Anterior cingulate cortex (tissue), 58 donors: ENCODE results near the gene SMC1A.
"Not testable (repeated sequence)": the region's sequence is repeated elsewhere in the genome, so short reads cannot be mapped to it uniquely, and the experiment has no call there.

Experiments
- DNase-seq, 58 donors: peaks; one replicate each; lab custom pipeline; 2025; lab: John Stamatoyannopoulos, UW

SMC1A gene

DNA sequence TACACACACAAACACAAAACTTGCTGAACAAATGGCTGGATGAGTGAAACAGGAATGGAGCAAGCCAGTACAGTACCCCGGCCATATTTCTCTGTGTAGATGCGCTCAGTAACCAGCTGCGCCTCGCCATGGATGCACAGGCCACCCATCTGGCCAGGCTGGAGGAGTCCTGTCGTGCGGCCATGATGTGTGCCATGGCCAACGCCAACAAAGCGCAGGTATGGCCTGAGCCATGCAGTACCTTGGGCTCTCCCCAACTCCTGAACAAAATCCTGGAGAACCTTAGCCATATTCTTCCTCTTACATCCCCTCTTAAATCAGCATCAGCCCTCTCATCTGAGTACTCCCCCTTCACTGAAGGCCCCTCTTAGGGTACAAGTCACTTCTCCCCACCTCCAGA is 7.3 kb upstream of the SMC1A start:
- no peak for DNase-seq

DNA sequence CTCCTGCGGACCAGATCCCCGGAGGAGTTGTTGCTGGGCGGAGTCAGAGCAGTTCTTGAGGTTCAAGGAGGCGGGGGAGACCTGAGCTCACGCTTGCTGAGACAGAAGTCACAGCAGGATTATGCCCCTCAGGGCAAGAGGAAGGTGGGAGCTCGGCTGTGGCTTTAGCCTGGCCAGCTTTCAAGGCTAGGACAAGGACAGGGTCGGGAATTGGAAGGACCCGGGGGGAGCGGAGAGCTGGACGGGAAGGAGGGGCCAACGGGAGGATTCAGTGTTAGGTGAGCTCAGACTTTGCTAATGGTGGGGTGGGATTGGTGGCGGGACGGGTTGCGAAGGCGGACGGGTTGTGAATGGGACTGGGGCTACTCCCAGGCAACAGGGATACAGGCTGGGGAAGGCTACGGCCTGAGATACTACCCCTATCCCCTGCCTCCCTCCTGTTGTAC is 430 bp upstream of the SMC1A start, which contains the start of gene RIBC1:
TSS of gene RIBC1 (plus strand) at position 13 of the 446 bp plus-strand sequence. CDS start 3,404 bp downstream, outside the sequence.
- peak in 4 of 58 donors; percentile 13 to 55 (median 30) for DNase-seq

DNA sequence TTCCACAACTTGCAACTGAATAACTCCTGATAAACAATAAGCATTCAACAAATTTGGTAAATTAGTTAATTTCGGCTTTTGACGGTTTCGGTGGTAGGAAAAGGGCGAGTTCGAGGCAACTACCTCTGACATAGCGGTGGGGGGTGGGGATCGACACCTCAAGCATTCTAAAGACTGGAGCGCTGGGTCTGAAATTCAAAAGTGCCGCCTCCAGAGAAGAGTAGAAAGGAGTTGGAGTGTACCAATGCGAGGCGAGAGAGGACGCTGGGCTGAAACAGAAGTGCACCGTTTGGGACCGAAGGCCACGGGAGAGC is 725 bp downstream of the SMC1A start:
- DNase-seq, result no peak

DNA sequence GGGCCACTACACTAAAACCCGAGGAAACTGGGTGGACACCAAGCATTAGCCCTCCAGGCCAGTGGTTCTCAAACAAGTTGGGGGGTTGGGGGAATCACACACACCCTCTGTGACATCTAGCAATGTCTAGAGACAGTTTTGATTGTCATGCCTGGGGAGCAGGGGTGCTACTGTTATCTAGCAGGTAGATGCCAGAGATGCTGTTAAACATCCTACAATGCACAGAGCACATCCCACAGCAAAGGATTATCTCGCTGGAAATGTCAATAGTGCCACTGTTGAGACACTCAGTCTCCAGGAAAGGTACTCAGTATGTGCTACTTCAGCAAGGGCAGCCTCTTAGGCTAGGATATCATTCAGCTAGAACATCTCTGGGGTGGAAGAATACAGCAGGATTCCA is 1.3 kb downstream of the SMC1A start:
- DNase-seq, result no peak

DNA sequence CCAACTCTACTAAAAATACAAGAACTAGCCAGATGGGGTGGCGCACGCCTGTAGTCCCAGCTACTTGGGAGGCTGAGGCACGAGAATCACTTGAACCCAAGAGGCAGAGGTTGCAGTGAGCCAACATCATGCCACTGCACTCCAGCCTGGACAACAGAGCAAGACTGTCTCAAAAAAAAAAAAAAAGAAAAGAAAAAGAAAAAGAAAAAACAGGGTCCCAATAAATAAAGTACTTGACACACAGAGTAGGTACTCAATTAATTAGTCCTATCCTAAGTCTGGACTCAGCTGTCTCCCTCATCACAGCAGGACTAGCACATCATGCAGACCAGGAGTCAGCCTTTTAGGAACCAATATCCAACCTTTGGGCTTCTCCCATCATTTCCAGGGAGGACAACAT is 2.1 kb downstream of the SMC1A start:
- DNase-seq, result not testable (repeated sequence)

DNA sequence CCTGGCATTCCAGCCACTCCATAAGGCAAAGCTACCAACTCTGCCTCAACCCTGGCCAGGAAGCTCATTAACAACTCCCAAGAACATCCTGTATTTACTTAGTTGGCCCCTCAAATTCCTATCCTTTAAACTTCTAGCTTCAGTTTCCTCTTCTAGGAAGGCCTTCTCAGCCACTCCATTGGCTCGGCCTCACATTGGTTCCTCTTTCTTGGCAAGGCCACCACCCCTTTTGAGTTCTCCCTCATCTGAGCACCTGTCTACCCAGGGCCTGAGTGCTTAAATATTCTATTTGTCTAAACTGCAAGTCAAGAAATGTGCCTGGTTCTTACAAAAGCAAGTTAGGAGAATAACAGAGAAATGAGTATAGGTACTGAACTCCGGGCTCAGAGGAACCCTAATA is 10.0 kb downstream of the SMC1A start:
- no peak for DNase-seq

DNA sequence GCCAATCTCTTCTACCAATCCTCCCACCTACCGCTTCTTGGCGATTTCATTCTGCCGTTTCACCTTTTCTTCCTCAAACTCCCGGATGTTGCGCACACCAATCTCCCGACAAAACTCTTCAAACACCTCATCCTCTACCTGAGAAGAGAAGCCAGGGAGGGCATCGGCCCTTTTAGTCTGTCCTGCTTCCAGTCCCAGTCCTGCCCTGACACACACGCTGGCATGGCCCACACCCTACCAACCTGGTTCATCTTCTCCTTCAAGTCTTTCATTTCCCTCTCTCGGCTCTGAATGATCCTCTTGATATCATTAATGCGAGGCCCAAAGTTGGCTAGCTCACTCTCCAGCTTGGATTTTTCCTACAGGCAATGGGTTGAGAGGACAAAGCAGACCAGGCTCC is 18.9 kb downstream of the SMC1A start:
- DNase-seq, result no peak

DNA sequence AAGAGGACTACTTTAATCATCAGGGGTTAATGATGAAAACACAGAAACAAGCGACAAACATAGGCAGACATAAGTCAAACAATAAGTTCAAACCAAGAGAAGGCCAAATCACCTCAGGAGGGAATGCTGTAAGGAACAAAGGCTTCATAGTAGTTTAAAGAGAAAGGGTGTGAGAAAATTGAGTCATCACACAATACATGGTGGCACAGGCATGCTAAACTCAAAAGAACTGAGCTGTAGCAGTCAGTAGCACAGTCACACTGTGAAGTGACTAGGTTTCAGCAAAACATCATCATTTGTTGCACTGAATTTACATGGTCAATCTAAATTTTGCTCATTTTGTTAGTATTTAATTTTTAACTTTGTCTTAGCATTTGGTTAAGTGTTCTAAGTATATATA is 24.2 kb downstream of the SMC1A start:
- DNase-seq, result no peak

DNA sequence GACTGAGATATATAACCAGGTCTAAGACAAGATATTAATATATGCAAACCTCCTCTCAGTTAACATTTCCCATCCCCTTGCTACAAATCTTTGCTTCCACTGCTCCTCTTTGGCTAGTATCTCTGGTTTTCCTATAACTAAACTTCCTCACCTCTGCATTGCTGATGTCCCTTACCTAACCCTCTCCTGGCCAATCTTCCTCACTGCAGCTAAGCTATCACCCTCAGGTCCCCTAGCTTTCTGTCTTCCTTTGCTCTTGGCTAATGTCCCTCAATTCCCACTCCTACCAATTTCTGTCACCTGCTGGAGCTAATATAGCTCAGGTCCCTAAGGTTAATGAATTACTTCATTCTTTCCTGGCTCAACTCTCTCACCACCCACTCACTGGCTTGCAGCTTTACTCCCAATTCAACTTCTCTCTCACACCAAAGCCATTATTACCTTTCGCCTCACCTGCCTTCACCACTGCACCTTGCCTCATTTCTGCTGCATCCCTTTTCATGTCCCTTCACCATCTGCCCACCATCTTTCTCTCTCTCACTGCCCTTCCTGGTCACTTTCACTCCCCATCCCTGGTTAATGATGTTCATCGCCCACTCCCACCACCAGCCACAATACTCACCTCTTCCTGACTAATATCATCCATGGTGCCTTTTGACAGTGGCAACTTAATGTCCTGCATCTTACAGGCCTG is 26.7 kb downstream of the SMC1A start:
- no peak for DNase-seq

DNA sequence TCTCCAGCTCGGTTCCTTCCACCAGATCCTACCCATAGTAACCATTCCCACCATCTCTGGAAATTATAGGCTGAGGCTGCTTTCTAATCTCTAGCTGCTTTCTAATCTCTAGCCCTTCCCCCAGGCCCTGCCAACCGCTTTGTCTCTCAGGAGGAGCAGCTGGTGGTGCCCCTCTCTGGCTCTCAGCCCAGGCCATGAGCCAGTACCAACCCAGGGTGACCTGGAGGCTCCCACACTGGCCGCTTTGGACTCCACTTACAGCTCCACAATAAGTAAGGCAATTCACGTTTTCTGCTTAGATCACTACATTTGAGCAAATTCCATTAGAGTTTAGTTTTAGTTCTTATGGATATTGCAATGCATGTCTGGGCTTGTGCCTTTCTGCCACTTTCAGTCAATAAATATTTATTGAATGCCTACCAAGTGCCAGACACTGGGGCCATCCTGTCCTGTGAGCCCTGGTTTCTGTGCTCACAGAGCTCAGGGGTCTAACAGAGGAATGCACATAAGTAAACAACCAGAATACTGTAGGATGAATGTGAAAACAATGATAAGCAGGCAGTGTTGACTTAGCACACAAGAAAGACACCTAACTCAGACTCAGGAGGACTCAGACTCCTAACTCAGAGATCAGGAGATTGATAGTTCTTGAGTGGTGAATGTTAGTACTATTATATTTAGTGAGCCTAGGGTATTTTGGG is 38.9 kb downstream of the SMC1A start:
- peak in 1 of 58 donors; percentile 0 for DNase-seq

DNA sequence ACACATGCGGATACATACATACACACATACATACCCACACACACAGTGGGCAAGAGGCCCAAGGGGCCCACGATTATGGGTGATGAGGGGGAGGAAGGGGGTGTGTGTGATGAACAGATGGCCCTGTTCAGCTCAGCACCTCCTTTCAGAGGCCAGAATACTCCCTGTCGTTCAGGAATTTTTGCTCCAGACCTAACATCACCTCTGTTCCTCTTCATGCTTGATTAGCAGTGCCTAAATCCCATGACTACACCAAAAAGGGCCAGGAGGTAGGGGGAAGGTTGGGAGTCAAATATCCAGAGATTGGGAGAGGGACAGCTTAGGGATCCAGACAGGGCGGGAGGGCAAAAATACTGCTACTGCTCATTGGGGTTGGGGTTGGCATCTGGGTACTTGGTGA is 42.7 kb downstream of the SMC1A start:
- DNase-seq, result no peak

DNA sequence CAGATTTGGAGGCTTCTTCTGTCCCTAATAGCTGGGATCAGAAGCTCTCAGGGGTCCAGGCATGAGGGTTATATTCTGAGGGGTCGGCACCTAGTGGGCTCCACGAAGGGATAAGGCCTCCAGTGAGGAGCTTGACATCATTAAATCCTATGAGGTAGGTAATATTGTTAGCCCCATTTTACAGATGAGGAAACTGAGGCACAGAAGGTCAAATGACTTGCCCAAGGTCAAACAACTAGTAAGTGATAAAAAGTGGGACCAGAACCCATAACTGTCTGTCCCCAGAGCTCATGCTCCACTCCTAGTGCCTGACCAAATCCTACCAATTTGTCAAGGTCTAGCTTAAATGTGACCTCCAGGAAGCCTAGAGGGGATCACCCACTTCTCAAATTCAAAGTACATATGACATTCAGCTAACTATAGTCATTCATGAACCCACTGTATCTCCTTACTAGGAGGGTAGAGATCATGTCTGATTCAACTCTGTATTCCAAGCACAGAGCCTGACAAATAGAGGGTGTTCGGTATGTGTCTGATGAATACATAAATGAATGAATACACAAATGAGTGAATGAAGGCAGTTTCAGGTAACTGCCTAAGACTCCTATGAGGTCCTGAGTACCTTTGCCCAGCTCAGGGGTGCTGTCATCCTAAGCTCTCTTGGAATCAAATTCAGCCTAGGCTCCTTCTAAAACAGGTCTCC is 43.3 kb downstream of the SMC1A start:
- no peak for DNase-seq

DNA sequence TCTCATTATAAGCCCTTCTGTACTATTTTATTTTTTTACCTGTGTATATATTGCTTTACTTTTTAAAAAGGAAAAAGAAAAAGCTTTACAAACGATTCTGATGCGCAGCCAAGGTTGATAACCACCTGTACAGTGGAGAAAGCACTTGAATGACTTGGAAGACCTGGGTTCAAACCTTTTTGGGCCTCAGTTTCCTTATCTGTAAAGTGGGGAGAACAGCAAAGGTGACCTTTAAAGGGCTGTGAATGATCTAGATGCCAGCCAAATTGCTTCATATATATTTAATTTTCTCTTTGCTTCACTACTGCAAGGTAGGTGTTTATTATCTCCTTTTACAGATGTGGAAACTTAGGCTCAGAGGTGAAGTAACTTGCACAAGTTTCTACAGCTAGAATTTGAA is 45.0 kb downstream of the SMC1A start:
- no peak for DNase-seq

DNA sequence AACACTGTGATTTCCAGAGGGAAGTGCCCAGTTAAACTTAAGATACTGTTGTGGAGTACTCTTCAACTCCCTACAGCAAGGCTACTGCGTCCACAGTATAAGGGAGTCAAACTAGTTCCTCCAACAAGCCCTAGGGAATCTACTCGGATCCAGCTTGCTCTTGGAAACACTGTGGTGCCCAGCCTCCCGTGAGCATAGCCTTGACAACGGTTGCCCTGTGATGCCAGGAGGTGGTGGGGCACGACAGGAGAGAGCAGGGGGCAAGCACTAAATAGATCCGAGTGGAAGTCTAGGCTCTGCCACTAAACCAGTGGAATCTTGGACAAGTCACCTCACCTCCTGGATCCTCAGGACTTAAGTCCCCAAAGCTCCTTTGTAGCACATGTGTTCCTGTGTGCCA is 45.6 kb downstream of the SMC1A start:
- no peak for DNase-seq

DNA sequence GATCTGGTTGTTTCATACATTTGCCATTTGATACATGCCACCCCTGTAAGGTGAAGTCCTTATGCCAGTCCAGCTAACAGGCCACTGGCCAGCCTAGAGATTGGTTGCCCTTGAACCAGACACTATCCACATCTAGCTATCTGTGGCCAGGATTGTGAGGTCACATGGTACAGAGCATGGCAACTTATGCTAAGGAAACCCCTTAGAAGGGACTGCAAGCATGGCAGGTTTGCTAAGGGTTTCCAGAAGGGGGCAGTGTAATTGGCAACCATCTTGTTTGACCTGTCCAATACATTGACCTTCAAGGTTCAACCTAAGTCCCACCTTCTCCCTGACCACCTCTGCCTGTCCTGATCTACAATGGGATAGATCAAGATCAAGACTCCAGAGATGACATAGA is 47.5 kb downstream of the SMC1A start:
- DNase-seq, result no peak

DNA sequence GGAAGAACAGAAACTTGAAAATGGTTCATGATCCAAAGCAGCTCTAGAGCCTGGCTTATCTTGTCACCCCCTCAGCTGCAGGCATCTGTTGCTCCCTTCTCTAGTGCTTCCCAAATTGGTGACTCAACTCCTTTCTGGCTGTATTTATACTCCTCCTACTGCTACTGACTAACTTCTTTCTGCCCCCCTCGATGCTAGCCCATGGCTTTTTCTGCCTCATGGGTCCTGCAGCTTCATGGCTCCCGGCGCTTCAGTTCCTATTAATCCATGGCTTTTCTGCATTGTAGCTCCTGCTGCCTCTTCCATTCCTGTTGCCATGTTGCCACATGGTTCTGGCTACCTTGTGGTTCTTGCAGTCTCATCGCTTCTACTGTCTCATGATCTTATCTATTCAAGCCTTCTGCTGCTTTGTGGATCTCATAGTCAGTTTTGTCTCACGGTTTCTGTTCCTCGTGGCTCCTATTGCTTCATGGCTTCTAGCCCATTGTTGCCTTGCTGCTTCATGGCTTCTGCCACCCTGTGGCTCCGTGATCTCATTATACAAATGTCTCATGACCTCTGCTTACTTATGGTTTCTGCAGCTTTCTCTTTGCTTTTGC is 48.1 kb downstream of the SMC1A start:
- DNase-seq, result peak in 12 of 58 donors; percentile 0 to 30 (median 10)

DNA sequence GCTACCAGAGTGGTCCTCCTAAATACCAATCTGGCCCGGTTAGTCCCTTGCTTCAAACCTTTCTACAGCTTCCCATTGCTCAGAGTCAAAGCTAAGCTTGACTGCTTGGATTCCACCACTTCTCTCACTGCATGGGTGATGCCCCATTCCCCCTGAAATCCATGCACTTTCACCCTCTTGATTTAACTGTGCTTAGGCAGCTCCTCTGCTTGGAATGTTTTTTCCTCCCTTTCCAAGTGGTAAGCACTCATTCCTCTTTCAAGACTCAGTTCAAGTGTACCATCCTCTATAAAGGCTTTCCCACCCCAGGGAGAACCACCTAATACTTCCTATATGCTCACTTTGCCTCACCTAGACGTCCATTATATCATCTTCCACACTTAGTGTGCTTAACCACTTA is 49.1 kb downstream of the SMC1A start:
- DNase-seq, result no peak

DNA sequence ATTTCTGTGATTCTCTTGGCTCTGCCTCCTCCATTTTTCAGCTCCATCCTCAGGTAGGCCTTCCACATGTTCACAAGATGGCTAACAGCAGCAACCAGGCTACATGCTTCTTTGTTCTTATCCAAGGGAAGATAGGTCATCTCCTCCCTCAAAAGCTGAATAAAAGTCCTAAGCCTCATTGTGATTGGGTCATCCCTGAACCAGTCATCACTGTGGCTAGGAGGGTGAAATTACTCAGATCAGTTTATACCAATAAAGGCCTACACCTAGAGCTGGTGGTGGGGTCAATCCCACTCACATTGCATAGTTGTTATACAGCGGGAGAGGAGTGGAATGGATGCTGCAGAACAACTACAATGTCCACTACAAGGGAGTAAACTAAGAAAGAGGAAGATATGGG is 56.0 kb downstream of the SMC1A start:
- DNase-seq, result not testable (repeated sequence)

DNA sequence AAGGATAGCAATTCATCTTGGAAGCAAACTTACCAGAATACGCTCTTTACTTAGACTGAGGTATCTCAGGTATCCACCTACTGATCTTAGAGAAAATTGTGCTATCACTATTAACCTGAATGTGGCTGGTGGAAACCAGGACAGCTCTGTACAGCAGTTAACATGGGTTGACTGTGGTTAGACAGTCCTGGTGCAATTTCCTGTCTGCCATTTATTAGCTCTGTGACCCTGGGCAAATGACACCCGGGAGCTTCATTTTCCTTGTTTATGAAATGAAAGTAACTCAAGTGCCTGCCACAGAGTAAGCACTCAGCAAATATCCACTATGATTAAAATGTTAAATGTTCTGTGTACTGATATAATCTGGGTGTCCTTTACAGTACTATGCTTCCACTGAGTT is 60.0 kb downstream of the SMC1A start:
- no peak for DNase-seq

DNA sequence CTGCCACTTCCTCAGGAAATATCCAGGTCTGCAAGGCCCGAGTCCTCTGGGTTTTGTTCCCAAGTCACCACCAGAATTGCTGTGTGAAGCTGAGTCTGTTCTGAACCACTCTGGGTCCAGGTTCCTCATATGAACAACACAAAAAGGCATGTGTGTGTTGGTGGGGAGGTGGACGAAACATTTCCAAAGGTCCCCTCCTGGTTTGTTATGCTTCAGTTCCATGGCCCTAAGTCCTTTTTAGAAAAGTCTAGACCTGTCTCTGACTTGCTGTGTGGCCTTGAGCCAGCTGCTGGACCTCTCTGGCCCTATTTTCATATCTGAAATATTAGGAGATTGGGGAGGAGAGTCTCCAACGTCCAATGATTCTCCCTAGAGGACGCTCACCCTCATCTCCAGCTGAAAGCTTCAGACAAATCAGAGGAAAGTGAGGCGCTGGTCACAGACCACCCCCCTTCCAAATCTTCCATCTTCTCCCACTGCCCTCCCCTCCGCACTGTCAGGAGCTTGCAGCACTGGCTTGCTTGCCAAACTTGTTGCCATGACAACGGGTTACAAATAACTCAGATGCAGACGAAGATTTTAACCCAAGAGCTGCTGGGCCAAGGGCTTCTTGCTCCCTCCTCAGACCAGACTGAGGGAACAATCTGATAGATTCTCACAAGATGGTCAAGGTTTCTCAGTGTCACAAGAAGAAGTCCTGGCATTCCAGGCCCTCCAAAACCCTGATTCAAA is 64.5 kb downstream of the SMC1A start:
- DNase-seq, result peak in 40 of 58 donors; percentile 0 to 54 (median 14)

DNA sequence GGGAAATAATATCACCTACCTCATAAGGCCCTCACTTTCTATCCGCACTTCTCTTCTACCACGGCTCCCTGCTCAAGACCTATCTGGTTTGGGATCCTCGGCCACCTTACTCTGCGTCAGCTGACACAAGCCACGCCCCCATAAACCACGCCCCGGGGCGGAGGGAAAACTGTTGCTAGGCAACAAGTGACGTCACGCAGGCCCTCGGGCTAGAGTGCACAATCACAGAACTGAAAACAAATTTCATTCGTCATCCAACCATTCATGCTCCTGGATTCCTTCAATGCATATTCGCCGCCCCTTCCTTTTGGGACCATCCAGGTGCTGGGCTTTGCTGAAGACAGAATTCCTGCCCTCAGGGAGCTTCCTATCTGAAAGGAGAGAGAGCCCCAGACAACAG is 66.3 kb downstream of the SMC1A start:
- peak in 1 of 58 donors; percentile 11 for DNase-seq
